Measurements from ENCODE around the gene DIS3L2. TPM values are rescaled to one million over a fixed set of nuclear protein-coding genes. Genes with fewer than 3 reads are reported as not detected.

Gene DIS3L2
- total and polyA plus RNA-seq, 4 donors, result 10.6 to 40.0 (median 21.8) TPM

- H3K27ac ChIP-seq (ENCODE audit: low read depth in 1 of 2, low read length in 2 of 2), result no peak overlapping the region
- no peak for ATAC-seq (ENCODE audit: low FRiP score)
- peaks cover 0 to 2% of the 10 kb centered on the region in 2 donors for H3K36me3 ChIP-seq (ENCODE audit: control insufficient read depth in 1 of 2, insufficient read depth in 2 of 2, low read length in 1 of 2)
- no peak overlapping the region for H3K4me3 ChIP-seq (ENCODE audit: low read length in 2 of 2)
- DNase-seq, result no peak
- H3K9me3 ChIP-seq (ENCODE audit: control insufficient read depth, low read length), result no peaks in the 10 kb centered on the region
- intact Hi-C loops (cut with DNase I), result no loop called here
- H3K4me1 ChIP-seq (ENCODE audit: control insufficient read depth in 1 of 2, insufficient read depth in 2 of 2, low read length in 2 of 2), result no peaks in the 10 kb centered on the region
- WGBS, 2 donors, result 70 to 74% methylated on average over 4 of the region's 4 CpGs
- no peaks in the 10 kb centered on the region for H3K27me3 ChIP-seq (ENCODE audit: control insufficient read depth in 1 of 2, insufficient read depth in 2 of 2, low read length in 1 of 2)
Observed at GRCh38 chr2:232234922-232235615, 273.6 kb downstream of the DIS3L2 start.

GRCh38 chr2:232235716-232236115 is 274.2 kb downstream of the DIS3L2 start:
- no peak for ATAC-seq (ENCODE audit: low FRiP score)
- H3K4me1 ChIP-seq (ENCODE audit: control insufficient read depth in 1 of 2, insufficient read depth in 2 of 2, low read length in 2 of 2), result no peaks in the 10 kb centered on the region

GRCh38 chr2:232236200-232236599 is 274.7 kb downstream of the DIS3L2 start:
- intact Hi-C loops (cut with DNase I), result no loop called here
- Histone ChIP-seq H3K27ac (ENCODE audit: low read depth in 1 of 2, low read length in 2 of 2) (no peak overlapping the region), H3K36me3 (ENCODE audit: control insufficient read depth in 1 of 2, insufficient read depth in 2 of 2, low read length in 1 of 2) (peaks cover 0 to 2% of the 10 kb centered on the region in 2 donors), H3K4me1 (ENCODE audit: control insufficient read depth in 1 of 2, insufficient read depth in 2 of 2, low read length in 2 of 2) (no peaks in the 10 kb centered on the region), H3K27me3 (ENCODE audit: control insufficient read depth in 1 of 2, insufficient read depth in 2 of 2, low read length in 1 of 2) (no peaks in the 10 kb centered on the region), H3K9me3 (ENCODE audit: control insufficient read depth, low read length) (no peaks in the 10 kb centered on the region), H3K4me3 (ENCODE audit: low read length in 2 of 2) (no peak overlapping the region)
- no peak for ATAC-seq (ENCODE audit: low FRiP score)
- DNase-seq, result no peak

More at GRCh38 chr2:232235716-232236115, 274.2 kb downstream of the DIS3L2 start:
- no peak overlapping the region for H3K4me3 ChIP-seq (ENCODE audit: low read length in 2 of 2)
- 84 to 92% methylated on average over 5 of the region's 5 CpGs for WGBS, 2 donors
- H3K27ac ChIP-seq (ENCODE audit: low read depth in 1 of 2, low read length in 2 of 2), result no peak overlapping the region
- H3K36me3 ChIP-seq (ENCODE audit: control insufficient read depth in 1 of 2, insufficient read depth in 2 of 2, low read length in 1 of 2), result peaks cover 0 to 2% of the 10 kb centered on the region in 2 donors
- DNase-seq, result no peak
- H3K27me3 ChIP-seq (ENCODE audit: control insufficient read depth in 1 of 2, insufficient read depth in 2 of 2, low read length in 1 of 2), result no peaks in the 10 kb centered on the region
- H3K9me3 ChIP-seq (ENCODE audit: control insufficient read depth, low read length), result no peaks in the 10 kb centered on the region
- intact Hi-C loops (cut with DNase I), result no loop called here

GRCh38 chr2:232237464-232237863 is 276.0 kb downstream of the DIS3L2 start:
- 95 to 100% methylated on average over 5 of the region's 5 CpGs for WGBS, 2 donors
- H3K9me3 ChIP-seq (ENCODE audit: control insufficient read depth, low read length), result no peaks in the 10 kb centered on the region
- no peak overlapping the region for H3K4me3 ChIP-seq (ENCODE audit: low read length in 2 of 2)
- intact Hi-C loops (cut with DNase I), result no loop called here
- DNase-seq, result no peak
- no peak overlapping the region for H3K27ac ChIP-seq (ENCODE audit: low read depth in 1 of 2, low read length in 2 of 2)
- no peaks in the 10 kb centered on the region for H3K27me3 ChIP-seq (ENCODE audit: control insufficient read depth in 1 of 2, insufficient read depth in 2 of 2, low read length in 1 of 2)
- peaks cover 0 to 2% of the 10 kb centered on the region in 2 donors for H3K36me3 ChIP-seq (ENCODE audit: control insufficient read depth in 1 of 2, insufficient read depth in 2 of 2, low read length in 1 of 2)
- no peak for ATAC-seq (ENCODE audit: low FRiP score)
- no peaks in the 10 kb centered on the region for H3K4me1 ChIP-seq (ENCODE audit: control insufficient read depth in 1 of 2, insufficient read depth in 2 of 2, low read length in 2 of 2)

GRCh38 chr2:232238108-232238507 is 276.6 kb downstream of the DIS3L2 start:
- intact Hi-C loops (cut with DNase I), result no loop called here
- Histone ChIP-seq H3K4me1 (ENCODE audit: control insufficient read depth in 1 of 2, insufficient read depth in 2 of 2, low read length in 2 of 2) (no peaks in the 10 kb centered on the region), H3K9me3 (ENCODE audit: control insufficient read depth, low read length) (no peaks in the 10 kb centered on the region), H3K27me3 (ENCODE audit: control insufficient read depth in 1 of 2, insufficient read depth in 2 of 2, low read length in 1 of 2) (no peaks in the 10 kb centered on the region), H3K27ac (ENCODE audit: low read depth in 1 of 2, low read length in 2 of 2) (no peak overlapping the region), H3K36me3 (ENCODE audit: control insufficient read depth in 1 of 2, insufficient read depth in 2 of 2, low read length in 1 of 2) (peaks cover 0 to 2% of the 10 kb centered on the region in 2 donors), H3K4me3 (ENCODE audit: low read length in 2 of 2) (no peak overlapping the region)
- ATAC-seq (ENCODE audit: low FRiP score) (no peak), DNase-seq (no peak)
- 78 to 92% methylated on average over 2 of the region's 2 CpGs for WGBS, 2 donors

- no peak overlapping the region for H3K27ac ChIP-seq (ENCODE audit: low read depth in 1 of 2, low read length in 2 of 2)
- H3K4me3 ChIP-seq (ENCODE audit: low read length in 2 of 2), result no peak overlapping the region
- no peak for DNase-seq
- ATAC-seq (ENCODE audit: low FRiP score), result no peak
- H3K9me3 ChIP-seq (ENCODE audit: control insufficient read depth, low read length), result no peaks in the 10 kb centered on the region
- H3K27me3 ChIP-seq (ENCODE audit: control insufficient read depth in 1 of 2, insufficient read depth in 2 of 2, low read length in 1 of 2), result no peaks in the 10 kb centered on the region
- intact Hi-C loops (cut with DNase I), result no loop called here
- WGBS, 2 donors, result 93 to 94% methylated on average over 6 of the region's 6 CpGs
- H3K4me1 ChIP-seq (ENCODE audit: control insufficient read depth in 1 of 2, insufficient read depth in 2 of 2, low read length in 2 of 2), result no peaks in the 10 kb centered on the region
- H3K36me3 ChIP-seq (ENCODE audit: control insufficient read depth in 1 of 2, insufficient read depth in 2 of 2, low read length in 1 of 2), result peaks cover 0 to 2% of the 10 kb centered on the region in 2 donors
Observed at GRCh38 chr2:232238596-232238995, 277.1 kb downstream of the DIS3L2 start.

- no peak for ATAC-seq (ENCODE audit: low FRiP score)
- intact Hi-C loops (cut with DNase I), result no loop called here
- WGBS, 2 donors, result 95 to 97% methylated on average over 6 of the region's 6 CpGs
Observed at GRCh38 chr2:232239951-232240681, 278.6 kb downstream of the DIS3L2 start.

GRCh38 chr2:232240906-232241305 is 279.4 kb downstream of the DIS3L2 start:
- Histone ChIP-seq H3K4me1 (ENCODE audit: control insufficient read depth in 1 of 2, insufficient read depth in 2 of 2, low read length in 2 of 2) (no peaks in the 10 kb centered on the region), H3K27me3 (ENCODE audit: control insufficient read depth in 1 of 2, insufficient read depth in 2 of 2, low read length in 1 of 2) (no peaks in the 10 kb centered on the region), H3K4me3 (ENCODE audit: low read length in 2 of 2) (no peak overlapping the region), H3K9me3 (ENCODE audit: control insufficient read depth, low read length) (no peaks in the 10 kb centered on the region), H3K27ac (ENCODE audit: low read depth in 1 of 2, low read length in 2 of 2) (no peak overlapping the region), H3K36me3 (ENCODE audit: control insufficient read depth in 1 of 2, insufficient read depth in 2 of 2, low read length in 1 of 2) (peaks cover 0 to 2% of the 10 kb centered on the region in 2 donors)
- WGBS, 2 donors, result 94% methylated on average over 10 of the region's 10 CpGs
- no peak for DNase-seq
- intact Hi-C loops (cut with DNase I), result no loop called here
- ATAC-seq (ENCODE audit: low FRiP score), result no peak

More at GRCh38 chr2:232239951-232240681, 278.6 kb downstream of the DIS3L2 start:
- no peaks in the 10 kb centered on the region for H3K4me1 ChIP-seq (ENCODE audit: control insufficient read depth in 1 of 2, insufficient read depth in 2 of 2, low read length in 2 of 2)
- no peaks in the 10 kb centered on the region for H3K27me3 ChIP-seq (ENCODE audit: control insufficient read depth in 1 of 2, insufficient read depth in 2 of 2, low read length in 1 of 2)
- no peaks in the 10 kb centered on the region for H3K9me3 ChIP-seq (ENCODE audit: control insufficient read depth, low read length)
- H3K36me3 ChIP-seq (ENCODE audit: control insufficient read depth in 1 of 2, insufficient read depth in 2 of 2, low read length in 1 of 2), result peaks cover 0 to 2% of the 10 kb centered on the region in 2 donors
- H3K27ac ChIP-seq (ENCODE audit: low read depth in 1 of 2, low read length in 2 of 2), result no peak overlapping the region
- H3K4me3 ChIP-seq (ENCODE audit: low read length in 2 of 2), result no peak overlapping the region
- no peak for DNase-seq

- no peaks in the 10 kb centered on the region for H3K9me3 ChIP-seq (ENCODE audit: control insufficient read depth, low read length)
- DNase-seq (no peak), ATAC-seq (ENCODE audit: low FRiP score) (no peak)
- 96 to 98% methylated on average over 2 of the region's 2 CpGs for WGBS, 2 donors
- H3K36me3 ChIP-seq (ENCODE audit: control insufficient read depth in 1 of 2, insufficient read depth in 2 of 2, low read length in 1 of 2), result peaks cover 0 to 2% of the 10 kb centered on the region in 2 donors
- no peaks in the 10 kb centered on the region for H3K4me1 ChIP-seq (ENCODE audit: control insufficient read depth in 1 of 2, insufficient read depth in 2 of 2, low read length in 2 of 2)
- H3K4me3 ChIP-seq (ENCODE audit: low read length in 2 of 2), result no peak overlapping the region
- no peak overlapping the region for H3K27ac ChIP-seq (ENCODE audit: low read depth in 1 of 2, low read length in 2 of 2)
- intact Hi-C loops (cut with DNase I), result no loop called here
- no peaks in the 10 kb centered on the region for H3K27me3 ChIP-seq (ENCODE audit: control insufficient read depth in 1 of 2, insufficient read depth in 2 of 2, low read length in 1 of 2)
Observed at GRCh38 chr2:232242316-232242715, 280.8 kb downstream of the DIS3L2 start.

All from aorta (tissue), 5 donors.